Myocyte (in vitro differentiated cells): ENCODE results near the gene ACOX3. TPM values are rescaled to one million over a fixed set of nuclear protein-coding genes. Genes with fewer than 3 reads are reported as not detected.

Source experiments
- DNase-seq: peaks from one replicate; pipeline ENCODE4 v3.0.0-alpha.2; 2012; ENCODE audit warnings: low read depth
- total RNA-seq: library from RNA; depleted of rRNA; stranded (reverse); fragments of >200 nt; gene quantifications from 2 replicates; pipeline ENCODE4 v1.2.3, GENCODE V29; 2014

The ACOX3 gene
- total RNA-seq, 1 donor from 2014 or later, result 24.7 TPM

GRCh38 chr4:8468746-8469535 is 28.4 kb upstream of the ACOX3 start:
- peak; percentile 65 for DNase-seq

GRCh38 chr4:8467016-8467415 is 26.5 kb upstream of the ACOX3 start:
- DNase-seq, result no peak

- no peak for DNase-seq
Observed at GRCh38 chr4:8465615-8466611, 25.4 kb upstream of the ACOX3 start.

- DNase-seq, result no peak
Observed at GRCh38 chr4:8464381-8464780, 23.9 kb upstream of the ACOX3 start.

GRCh38 chr4:8463811-8464210 is 23.3 kb upstream of the ACOX3 start:
- no peak for DNase-seq

GRCh38 chr4:8461616-8462015 is 21.1 kb upstream of the ACOX3 start:
- DNase-seq, result no peak

- no peak for DNase-seq
Observed at GRCh38 chr4:8461086-8461485, 20.6 kb upstream of the ACOX3 start.

- no peak for DNase-seq
Observed at GRCh38 chr4:8459867-8460445, 19.4 kb upstream of the ACOX3 start.

- DNase-seq, result no peak
Observed at GRCh38 chr4:8457646-8458252, 17.2 kb upstream of the ACOX3 start.

GRCh38 chr4:8453957-8454356 is 13.4 kb upstream of the ACOX3 start:
- DNase-seq, result no peak

- DNase-seq, result no peak
Observed at GRCh38 chr4:8451440-8452182, 11.1 kb upstream of the ACOX3 start.

- DNase-seq, result peak; percentile 37
Observed at GRCh38 chr4:8446122-8446521, 5.6 kb upstream of the ACOX3 start.

GRCh38 chr4:8443801-8444200 is 3.3 kb upstream of the ACOX3 start:
- peak; percentile 16 for DNase-seq

GRCh38 chr4:8442596-8443358 is 2.3 kb upstream of the ACOX3 start:
- DNase-seq, result no peak

GRCh38 chr4:8441499-8442091 is 1.1 kb upstream of the ACOX3 start:
- DNase-seq, result no peak

GRCh38 chr4:8439914-8440491 is 520 bp downstream of the ACOX3 start:
- no peak for DNase-seq

- DNase-seq, result no peak
Observed at GRCh38 chr4:8439168-8439567, 1.4 kb downstream of the ACOX3 start.

GRCh38 chr4:8438743-8439142 is 1.8 kb downstream of the ACOX3 start:
- no peak for DNase-seq

GRCh38 chr4:8437281-8437680 is 3.2 kb downstream of the ACOX3 start:
- no peak for DNase-seq
